Left ventricle myocardium inferior (tissue), 1 donor: ENCODE results near the gene CCBE1. TPM values are rescaled to one million over a fixed set of nuclear protein-coding genes. Genes with fewer than 3 reads are reported as not detected.
A peak's percentile ranks its signal among the peaks of the same experiment; 100 is the strongest.

Experiments used
- DNase-seq: peaks from one replicate; pipeline ENCODE4 v3.0.0-alpha.2; 2020
- H3K27ac ChIP-seq: fragments of 200-600 bp; replicated peaks from 2 replicates; pipeline ENCODE4 v1.8.0; 2021
- H3K27me3 ChIP-seq: fragments of 200-600 bp; 2 replicates; pipeline ENCODE4 v1.8.0; 2021; ENCODE audit warnings: low read depth
- H3K36me3 ChIP-seq: fragments of 200-600 bp; 2 replicates; pipeline ENCODE4 v1.8.0; 2021
- H3K4me1 ChIP-seq: fragments of 200-600 bp; 2 replicates; pipeline ENCODE4 v1.8.0; 2021
- H3K4me3 ChIP-seq: fragments of 200-600 bp; 2 replicates; pipeline ENCODE4 v1.8.0; 2021; ENCODE audit warnings: mild to moderate bottlenecking, moderate library complexity
- H3K9me3 ChIP-seq: fragments of 200-600 bp; replicated peaks from 2 replicates; pipeline ENCODE4 v1.8.0; 2021
- intact Hi-C: fragments of 100-400 bp; cut with micrococcal nuclease; formaldehyde crosslinking; loops from one replicate; pipeline ENCODE4 v1.11.0; 2022
- total RNA-seq: library from RNA; stranded (reverse); fragmentation: NEBNext Ultra II Directional; extraction: Animal tissue kit (Norgen Biotek cat#: 25700); gene quantifications from one replicate; pipeline ENCODE4 v1.2.1, GENCODE V29; 2021
- TF ChIP-seq, protein P1 (sequence below): fragments of 200-600 bp; IDR thresholded peaks from 2 replicates; pipeline ENCODE4 v1.8.0; 2021; ENCODE audit warnings: antibody characterized with exemption, mild to moderate bottlenecking, borderline replicate concordance
- donor health status: DM: no; HTN: yes; CAD: no; lungs with severe emphysema.

Gene CCBE1
- total RNA-seq, 1 donor from 2014 or later: 3.2 TPM

DNA sequence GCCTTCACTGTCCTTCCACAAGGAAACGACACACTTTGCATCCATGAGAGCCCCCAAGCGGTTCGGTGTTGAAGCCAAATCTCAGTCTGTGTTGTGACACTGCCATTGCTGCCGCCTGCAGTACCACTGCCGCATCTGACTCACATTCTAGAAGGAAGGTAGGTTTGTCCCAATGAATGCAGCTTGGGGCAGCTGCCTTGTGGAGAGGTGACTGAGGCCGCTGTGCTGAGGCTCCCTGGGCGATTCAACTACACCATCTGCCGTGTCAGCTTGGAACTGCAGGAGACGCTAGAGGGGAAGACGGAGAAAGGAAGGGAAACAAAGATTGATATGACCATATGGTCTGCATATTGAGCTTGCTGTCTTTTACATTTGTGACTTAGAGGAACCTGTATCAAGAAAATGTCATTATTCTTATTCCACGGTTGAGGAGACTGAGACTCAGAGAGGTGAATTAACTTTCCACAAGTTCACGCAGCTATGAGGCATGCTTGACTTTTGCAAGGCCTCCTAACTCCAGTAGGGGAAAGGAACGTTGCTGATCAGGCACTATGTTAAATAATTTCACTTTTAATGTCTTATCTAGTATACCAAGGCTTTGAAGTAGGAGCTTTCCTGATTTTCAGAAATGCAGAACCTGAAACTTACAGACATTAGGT lies 294.7 kb downstream of the CCBE1 start:
- intact Hi-C loops: loop anchor here (2.0 to 5.0 kb wide), 2 partner anchors 94 to 155 kb away; no protein-coding TSS in a partner anchor
- no peaks in the 10 kb centered on the region for H3K27me3 ChIP-seq
- H3K4me3 ChIP-seq: no peak overlapping the region
- no peaks in the 10 kb centered on the region for H3K36me3 ChIP-seq
- H3K4me1 ChIP-seq: no peaks in the 10 kb centered on the region
- TF ChIP-seq, protein P1, sequence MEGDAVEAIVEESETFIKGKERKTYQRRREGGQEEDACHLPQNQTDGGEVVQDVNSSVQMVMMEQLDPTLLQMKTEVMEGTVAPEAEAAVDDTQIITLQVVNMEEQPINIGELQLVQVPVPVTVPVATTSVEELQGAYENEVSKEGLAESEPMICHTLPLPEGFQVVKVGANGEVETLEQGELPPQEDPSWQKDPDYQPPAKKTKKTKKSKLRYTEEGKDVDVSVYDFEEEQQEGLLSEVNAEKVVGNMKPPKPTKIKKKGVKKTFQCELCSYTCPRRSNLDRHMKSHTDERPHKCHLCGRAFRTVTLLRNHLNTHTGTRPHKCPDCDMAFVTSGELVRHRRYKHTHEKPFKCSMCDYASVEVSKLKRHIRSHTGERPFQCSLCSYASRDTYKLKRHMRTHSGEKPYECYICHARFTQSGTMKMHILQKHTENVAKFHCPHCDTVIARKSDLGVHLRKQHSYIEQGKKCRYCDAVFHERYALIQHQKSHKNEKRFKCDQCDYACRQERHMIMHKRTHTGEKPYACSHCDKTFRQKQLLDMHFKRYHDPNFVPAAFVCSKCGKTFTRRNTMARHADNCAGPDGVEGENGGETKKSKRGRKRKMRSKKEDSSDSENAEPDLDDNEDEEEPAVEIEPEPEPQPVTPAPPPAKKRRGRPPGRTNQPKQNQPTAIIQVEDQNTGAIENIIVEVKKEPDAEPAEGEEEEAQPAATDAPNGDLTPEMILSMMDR: peak; percentile 96
- H3K27ac ChIP-seq: no peak overlapping the region
- no peaks in the 10 kb centered on the region for H3K9me3 ChIP-seq
- peak; percentile 58 for DNase-seq

DNA sequence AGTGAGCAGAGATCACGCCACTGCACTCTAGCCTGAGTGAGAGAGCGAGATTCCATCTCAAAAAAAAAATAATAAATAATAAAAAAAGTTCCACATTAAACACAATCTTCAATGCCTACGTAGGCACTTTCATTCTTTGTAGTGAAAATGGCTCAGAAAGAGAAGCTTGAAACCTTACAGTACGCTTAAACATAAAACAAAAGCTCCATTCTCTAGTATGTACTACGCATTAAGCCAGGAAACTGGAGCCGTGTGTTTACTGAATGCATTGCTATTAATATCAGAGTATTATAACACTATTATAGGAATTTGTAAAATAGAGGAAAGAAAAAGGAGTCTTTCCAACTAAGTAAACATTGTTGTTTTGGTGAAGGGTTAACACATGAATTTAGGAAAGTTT lies 296.8 kb downstream of the CCBE1 start:
- TF ChIP-seq, protein P1: no peak
- peaks cover 9% of the 10 kb centered on the region for H3K27me3 ChIP-seq
- H3K27ac ChIP-seq: no peak overlapping the region
- intact Hi-C loops: loop anchor here (5.0 kb wide), 1 partner anchor 153 kb away; no protein-coding TSS in a partner anchor
- no peaks in the 10 kb centered on the region for H3K4me1 ChIP-seq
- no peak for DNase-seq
- H3K4me3 ChIP-seq: no peak overlapping the region
- H3K9me3 ChIP-seq: no peaks in the 10 kb centered on the region
- H3K36me3 ChIP-seq: no peaks in the 10 kb centered on the region

DNA sequence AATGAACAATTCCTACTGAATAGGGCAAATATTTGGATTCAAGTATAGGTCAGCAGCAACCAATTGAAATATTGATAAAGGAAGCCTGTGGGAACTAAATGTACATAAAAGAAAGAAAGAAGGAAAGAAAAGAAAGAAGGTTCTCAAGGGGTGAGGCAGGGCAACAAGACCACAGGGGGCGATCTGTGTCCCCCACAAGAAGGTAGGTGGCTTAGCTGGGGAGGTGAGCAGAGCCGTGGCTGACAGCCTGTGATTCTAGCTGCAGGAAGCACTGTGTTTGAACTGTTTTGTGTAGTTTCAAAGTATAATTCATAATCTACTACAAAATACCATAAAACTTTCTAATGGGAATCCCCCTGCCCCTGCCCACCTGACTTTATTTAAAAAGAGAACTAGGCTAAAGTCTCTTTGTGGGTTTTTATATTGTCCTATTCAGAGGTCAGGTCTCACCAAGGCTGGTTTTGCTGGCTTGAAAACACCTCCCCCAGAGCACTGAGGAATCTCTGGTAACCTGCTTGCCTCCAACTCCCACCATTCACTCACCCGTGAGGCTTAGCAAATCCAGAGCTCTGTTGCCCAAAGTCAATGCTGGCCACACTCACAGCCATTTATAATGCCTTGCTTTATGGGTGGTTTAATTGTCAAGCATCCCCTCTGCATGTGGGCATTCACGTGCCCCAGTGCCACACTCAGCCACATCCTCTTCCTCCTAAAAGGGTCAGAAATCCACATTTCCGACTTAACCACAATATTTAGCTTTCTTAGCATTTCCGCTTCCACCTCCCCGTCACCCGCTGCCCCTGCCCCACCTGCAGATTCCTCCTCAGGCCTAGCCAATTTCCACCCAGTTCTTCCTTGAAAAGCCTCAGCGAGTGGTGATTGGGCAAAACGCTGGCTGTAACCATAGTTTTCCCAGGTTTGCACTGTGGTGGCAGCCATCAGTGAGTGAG lies 301.7 kb downstream of the CCBE1 start:
- H3K4me1 ChIP-seq: no peaks in the 10 kb centered on the region
- no peaks in the 10 kb centered on the region for H3K36me3 ChIP-seq
- H3K4me3 ChIP-seq: no peak overlapping the region
- DNase-seq: no peak
- intact Hi-C loops: no loop called here
- TF ChIP-seq, protein P1: no peak
- H3K9me3 ChIP-seq: no peaks in the 10 kb centered on the region
- no peak overlapping the region for H3K27ac ChIP-seq
- H3K27me3 ChIP-seq: peaks cover 23% of the 10 kb centered on the region

DNA sequence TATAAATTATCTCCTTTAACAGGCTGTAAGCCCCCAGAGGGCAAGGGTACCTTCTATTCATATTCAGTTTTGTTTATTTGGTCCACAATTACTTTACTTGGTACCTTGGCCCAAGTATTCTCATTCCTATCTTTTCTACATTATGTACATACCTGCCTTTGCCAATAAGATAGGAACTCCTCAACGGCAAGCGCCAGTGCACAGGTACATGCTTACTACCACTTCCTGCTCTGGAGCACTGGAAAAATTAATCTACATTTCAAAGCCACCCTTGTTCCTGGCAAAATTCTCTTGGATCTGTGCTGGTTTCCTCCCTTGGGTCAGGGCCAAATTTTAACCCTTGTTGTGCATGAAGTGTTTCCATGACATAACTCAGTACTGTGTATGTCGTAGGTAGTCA lies 303.8 kb downstream of the CCBE1 start:
- no peaks in the 10 kb centered on the region for H3K9me3 ChIP-seq
- no peak overlapping the region for H3K4me3 ChIP-seq
- H3K27ac ChIP-seq: no peak overlapping the region
- no peak for DNase-seq
- intact Hi-C loops: no loop called here
- H3K27me3 ChIP-seq: peaks cover 23% of the 10 kb centered on the region
- TF ChIP-seq, protein P1: no peak
- peaks cover 7% of the 10 kb centered on the region for H3K4me1 ChIP-seq
- no peaks in the 10 kb centered on the region for H3K36me3 ChIP-seq

DNA sequence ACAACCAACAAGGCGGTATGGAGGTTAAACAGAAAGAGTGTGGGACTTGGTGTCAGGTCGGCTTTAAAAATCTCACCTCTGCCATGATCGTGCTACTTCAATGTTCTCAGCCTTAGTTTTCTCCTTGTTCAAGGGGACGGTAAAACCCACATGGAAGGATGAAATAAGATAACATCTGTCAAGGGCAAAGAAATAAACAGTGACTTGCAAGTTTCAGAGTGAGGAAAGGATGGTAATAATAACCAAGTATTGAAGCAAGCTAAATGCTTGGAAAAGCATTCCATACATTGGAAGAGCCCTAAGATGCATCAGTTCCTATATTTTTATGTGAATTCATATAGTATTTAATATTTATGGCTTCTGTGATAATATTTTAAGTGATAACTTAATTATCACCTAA lies 308.4 kb downstream of the CCBE1 start:
- TF ChIP-seq, protein P1: no peak
- Histone ChIP-seq H3K4me3 (no peak overlapping the region), H3K27me3 (peaks cover 3% of the 10 kb centered on the region), H3K4me1 (peaks cover 7% of the 10 kb centered on the region), H3K27ac (no peak overlapping the region), H3K9me3 (no peaks in the 10 kb centered on the region), H3K36me3 (no peaks in the 10 kb centered on the region)
- intact Hi-C loops: no loop called here
- no peak for DNase-seq
